Testis (tissue), 2 donors: ENCODE results near the gene CTNS.

Experiments used
- POLR2A ChIP-seq: fragments of 450-650 bp; IDR thresholded peaks from one replicate; pipeline ENCODE4 v1.6.1; 2017; ENCODE audit warnings: antibody characterized with exemption, mild to moderate bottlenecking, moderate library complexity
- TF ChIP-seq, protein P1 (sequence below), 3 experiments: fragments of 450-650 bp in 2 of 3; fragments of 200-600 bp in 1 of 3; sonication (generic) in 1 of 3; IDR thresholded peaks; one replicate each; pipeline ENCODE4 v1.5.1; 2016 to 2019; ENCODE audit warnings: antibody characterized with exemption in 3 of 3, mild to moderate bottlenecking in 2 of 3, moderate library complexity in 1 of 3

DNA sequence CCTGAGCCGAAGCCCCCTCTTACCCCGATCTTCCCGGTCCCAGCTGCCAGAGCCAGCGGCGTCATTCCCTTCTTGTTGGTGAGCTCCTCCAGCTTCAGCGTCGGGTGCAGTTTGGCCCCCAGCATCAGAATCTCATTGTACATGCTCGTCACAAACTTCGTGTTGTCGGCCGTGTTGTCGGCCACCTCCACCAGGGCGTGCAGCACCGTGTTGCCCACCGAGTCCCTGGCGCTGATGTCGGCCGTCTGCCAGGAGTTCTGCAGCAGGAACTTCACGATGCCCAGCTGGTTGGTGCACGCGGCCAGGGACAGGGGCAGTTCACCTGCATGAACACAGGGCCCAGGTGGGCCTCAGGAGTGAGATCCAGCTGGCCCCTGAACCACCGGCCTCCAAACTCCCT is 46.8 kb upstream of the CTNS start:
- TF ChIP-seq, protein P1, sequence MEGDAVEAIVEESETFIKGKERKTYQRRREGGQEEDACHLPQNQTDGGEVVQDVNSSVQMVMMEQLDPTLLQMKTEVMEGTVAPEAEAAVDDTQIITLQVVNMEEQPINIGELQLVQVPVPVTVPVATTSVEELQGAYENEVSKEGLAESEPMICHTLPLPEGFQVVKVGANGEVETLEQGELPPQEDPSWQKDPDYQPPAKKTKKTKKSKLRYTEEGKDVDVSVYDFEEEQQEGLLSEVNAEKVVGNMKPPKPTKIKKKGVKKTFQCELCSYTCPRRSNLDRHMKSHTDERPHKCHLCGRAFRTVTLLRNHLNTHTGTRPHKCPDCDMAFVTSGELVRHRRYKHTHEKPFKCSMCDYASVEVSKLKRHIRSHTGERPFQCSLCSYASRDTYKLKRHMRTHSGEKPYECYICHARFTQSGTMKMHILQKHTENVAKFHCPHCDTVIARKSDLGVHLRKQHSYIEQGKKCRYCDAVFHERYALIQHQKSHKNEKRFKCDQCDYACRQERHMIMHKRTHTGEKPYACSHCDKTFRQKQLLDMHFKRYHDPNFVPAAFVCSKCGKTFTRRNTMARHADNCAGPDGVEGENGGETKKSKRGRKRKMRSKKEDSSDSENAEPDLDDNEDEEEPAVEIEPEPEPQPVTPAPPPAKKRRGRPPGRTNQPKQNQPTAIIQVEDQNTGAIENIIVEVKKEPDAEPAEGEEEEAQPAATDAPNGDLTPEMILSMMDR (IDR thresholded peaks at IDR 0.05) = no peak
- no peak for TF ChIP-seq POLR2A
